ENCODE measurements around the gene BACH2. TPM values are rescaled to one million over a fixed set of nuclear protein-coding genes. Genes with fewer than 3 reads are reported as not detected.

BACH2 gene
- total RNA-seq, 1 experiment from 2014 or later = 3.3 TPM

DNA sequence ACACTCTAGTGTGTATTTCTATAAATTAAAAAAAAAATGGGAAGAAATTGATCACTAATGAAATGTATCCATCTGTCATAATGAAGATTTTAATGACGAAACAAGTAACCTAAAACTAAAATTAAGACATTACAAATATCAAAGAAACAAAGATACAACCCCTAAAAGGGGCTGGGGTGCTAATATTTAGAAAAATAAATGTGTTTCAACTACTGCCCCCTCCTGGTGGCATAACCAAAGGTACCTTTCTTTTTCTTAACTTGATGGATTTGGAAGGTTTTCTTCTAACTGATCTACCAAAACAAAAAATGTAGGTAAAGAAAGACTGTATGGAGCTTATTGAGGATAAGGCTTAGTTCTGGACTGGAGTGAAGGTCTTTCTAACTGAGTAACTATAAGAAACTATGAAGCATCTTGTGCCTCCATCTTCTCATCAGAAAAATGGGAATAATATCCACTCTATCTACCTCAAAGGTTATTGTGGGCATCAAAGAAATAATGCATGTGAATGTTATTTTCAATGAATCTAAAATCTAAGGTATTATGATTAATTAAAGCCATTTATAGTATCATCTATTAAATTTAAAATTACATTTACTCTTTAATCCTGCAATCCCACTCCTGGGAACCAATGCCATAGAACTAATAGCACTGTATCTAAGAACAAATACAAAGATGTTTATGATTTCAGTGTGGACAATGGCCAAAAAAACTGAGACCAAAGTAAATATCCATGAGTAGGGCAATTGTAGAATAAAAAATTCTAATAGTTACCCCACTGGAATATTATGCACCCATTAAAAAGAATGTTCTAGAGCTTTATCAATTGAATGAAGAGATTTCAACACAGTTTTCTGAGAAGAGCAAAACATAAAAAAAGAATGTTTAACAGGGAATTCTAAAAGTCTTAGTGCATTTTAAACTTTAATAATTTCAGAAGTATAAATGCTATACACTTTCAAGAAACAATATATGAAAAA lies 117.2 kb downstream of the BACH2 start:
- intact Hi-C loops (cut with micrococcal nuclease) = loop anchor here (2.0 to 5.0 kb wide), 2 partner anchors 207 to 239 kb away; no protein-coding TSS in a partner anchor
- DNase-seq (ENCODE audit: low read depth, low spot score) = no peak
- H3K27ac ChIP-seq (ENCODE audit: low read depth, low read length) = no peak overlapping the region

More for the DNA sequence above, 117.2 kb downstream of the BACH2 start:
- ChIA-PET POLR2A (no interaction called here), RAD21 (ENCODE audit: low non-redundant PET in 1 of 2, low total read pairs in 2 of 2, uncharacterized antibody in 2 of 2, unreplicated experiment in 2 of 2) (interaction anchor here in 1 of 2 experiments (0.7 kb wide), 1 partner anchor 300 kb away, joined by 3 read pairs; no protein-coding TSS in a partner anchor), CTCF (interaction anchor here (0.6 kb wide), 1 partner anchor 262 kb away, joined by 4 read pairs; no protein-coding TSS in a partner anchor)
- Histone ChIP-seq H3K4me1 (ENCODE audit: control insufficient read depth in 1 of 2, insufficient read depth in 2 of 2, low read length in 2 of 2) (peaks cover 0 to 9% of the 10 kb centered on the region in 2 experiments; a peak in 3 of 4 replicates), H4K20me1 (ENCODE audit: insufficient read depth) (no peaks in the 10 kb centered on the region), H2AFZ (ENCODE audit: low read depth, low read length, poor library complexity, severe bottlenecking) (no peak overlapping the region), H3K9me2 (ENCODE audit: insufficient read depth) (no peaks in the 10 kb centered on the region), H3K9me3 (ENCODE audit: control insufficient read depth in 1 of 2, insufficient read depth in 1 of 2, low read depth in 1 of 2, low read length in 2 of 2) (no peaks in the 10 kb centered on the region), H3K4me3 (replicated peaks in 1 of 2; ENCODE audit: low read depth in 1 of 2, low read length in 2 of 2) (no peak overlapping the region), H3K79me2 (ENCODE audit: insufficient read depth, low read length) (no peaks in the 10 kb centered on the region), H3K9ac (ENCODE audit: low read length) (no peak overlapping the region), H3K36me3 (ENCODE audit: control insufficient read depth in 1 of 2, insufficient read depth in 2 of 2, low read length in 2 of 2) (no peaks in the 10 kb centered on the region), H3K4me2 (ENCODE audit: low read length) (no peak overlapping the region), H3K27me3 (ENCODE audit: insufficient read depth, low read length) (no peaks in the 10 kb centered on the region)
- ATAC-seq = no peak
- no TSS peak for BruUV-seq (replicated peaks)
- peak; percentile 44 for TF ChIP-seq RAD21 (IDR thresholded peaks at IDR 0.05; ENCODE audit: low read depth)
- no peak for TF ChIP-seq SRF (IDR thresholded peaks at IDR 0.05; ENCODE audit: low read depth)
- TF ChIP-seq FOSL1 (IDR thresholded peaks at IDR 0.05; ENCODE audit: low read depth) = no peak
- TF ChIP-seq, protein P1, sequence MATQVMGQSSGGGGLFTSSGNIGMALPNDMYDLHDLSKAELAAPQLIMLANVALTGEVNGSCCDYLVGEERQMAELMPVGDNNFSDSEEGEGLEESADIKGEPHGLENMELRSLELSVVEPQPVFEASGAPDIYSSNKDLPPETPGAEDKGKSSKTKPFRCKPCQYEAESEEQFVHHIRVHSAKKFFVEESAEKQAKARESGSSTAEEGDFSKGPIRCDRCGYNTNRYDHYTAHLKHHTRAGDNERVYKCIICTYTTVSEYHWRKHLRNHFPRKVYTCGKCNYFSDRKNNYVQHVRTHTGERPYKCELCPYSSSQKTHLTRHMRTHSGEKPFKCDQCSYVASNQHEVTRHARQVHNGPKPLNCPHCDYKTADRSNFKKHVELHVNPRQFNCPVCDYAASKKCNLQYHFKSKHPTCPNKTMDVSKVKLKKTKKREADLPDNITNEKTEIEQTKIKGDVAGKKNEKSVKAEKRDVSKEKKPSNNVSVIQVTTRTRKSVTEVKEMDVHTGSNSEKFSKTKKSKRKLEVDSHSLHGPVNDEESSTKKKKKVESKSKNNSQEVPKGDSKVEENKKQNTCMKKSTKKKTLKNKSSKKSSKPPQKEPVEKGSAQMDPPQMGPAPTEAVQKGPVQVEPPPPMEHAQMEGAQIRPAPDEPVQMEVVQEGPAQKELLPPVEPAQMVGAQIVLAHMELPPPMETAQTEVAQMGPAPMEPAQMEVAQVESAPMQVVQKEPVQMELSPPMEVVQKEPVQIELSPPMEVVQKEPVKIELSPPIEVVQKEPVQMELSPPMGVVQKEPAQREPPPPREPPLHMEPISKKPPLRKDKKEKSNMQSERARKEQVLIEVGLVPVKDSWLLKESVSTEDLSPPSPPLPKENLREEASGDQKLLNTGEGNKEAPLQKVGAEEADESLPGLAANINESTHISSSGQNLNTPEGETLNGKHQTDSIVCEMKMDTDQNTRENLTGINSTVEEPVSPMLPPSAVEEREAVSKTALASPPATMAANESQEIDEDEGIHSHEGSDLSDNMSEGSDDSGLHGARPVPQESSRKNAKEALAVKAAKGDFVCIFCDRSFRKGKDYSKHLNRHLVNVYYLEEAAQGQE (IDR thresholded peaks at IDR 0.05; ENCODE audit: low read depth) = no peak
- peak; percentile 22 to 62 (median 40); a peak in 4 of 6 replicates for TF ChIP-seq CTCF (IDR thresholded peaks at IDR 0.05 in 2 of 3, conservative IDR thresholded peaks at IDR 0.05 in 1 of 3; ENCODE audit: borderline replicate concordance in 1 of 3, insufficient read depth in 1 of 3, low read depth in 2 of 3, low read length in 2 of 3)

Data from HCT116 (cell line).